K562 (cell line): ENCODE measurements around the gene HSPA14. TPM values are rescaled to one million over a fixed set of nuclear protein-coding genes. Genes with fewer than 3 reads are reported as not detected.

Experiments used
- ATAC-seq: fragments of 200-7000 bp; cut with Tn5 transposase; 3 replicates; pipeline ENCODE4 v1.9.1; 2020; ENCODE audit warnings: moderate library complexity
- BruUV-seq: library from RNA; stranded (reverse); fragments of 400-500 nt; replicated peaks from 2 replicates; lab custom pipeline; 2021; lab: Mats Ljungman, UMichigan
- CTCF ChIA-PET: fragments of 300-600 bp; formaldehyde crosslinking; extraction: SDS; loops from one replicate; lab custom pipeline; 2021; ENCODE audit warnings: low intra/inter-chr PET ratio; lab: Yijun Ruan, JAX
- POLR2A ChIA-PET: fragments of 300-600, 350-650 bp; sonication (Branson Sonifier 250); formaldehyde crosslinking; extraction: SDS; loops from one replicate; lab custom pipeline; 2021; ENCODE audit warnings: antibody characterized with exemption, inconsistent platforms; lab: Yijun Ruan, JAX
- DNase-seq, 4 experiments: peaks; one replicate each; pipeline versions ENCODE4 v3.0.0 to v3.0.0-alpha.2; 2011 to 2018; ENCODE audit warnings: low spot score in 3 of 4, mixed read lengths in 3 of 4; ENCODE audit errors: extremely low read depth in 1 of 4
- FAIRE-seq: peaks from 2 replicates; lab custom pipeline; 2011; peaks lifted over from hg19 to GRCh38; lab: Jason Lieb, UNC
- H2AFZ ChIP-seq: 2 replicates; pipeline ENCODE4 v1.6.0; 2011; ENCODE audit warnings: low read depth, low read length, control low read depth, inconsistent platforms
- H3K27ac ChIP-seq: fragments of 200-600 bp; 3 replicates; pipeline ENCODE4 v1.8.0; 2011; ENCODE audit warnings: low read depth, mild to moderate bottlenecking, control low read depth, inconsistent platforms, low read length, moderate library complexity, mixed read lengths; ENCODE audit errors: extremely low read depth
- H3K27me3 ChIP-seq, 2 experiments: fragments of 300-600 bp in 1 of 2; 2 replicates in 1 of 2; 3 replicates in 1 of 2; pipeline versions ENCODE4 v1.6.0 to v1.8.0; 2011; ENCODE audit warnings: inconsistent platforms in 2 of 2, low read length in 2 of 2, mild to moderate bottlenecking in 1 of 2, mixed read lengths in 1 of 2, moderate library complexity in 1 of 2; ENCODE audit not compliant: control insufficient read depth in 2 of 2, insufficient read depth in 2 of 2
- H3K36me3 ChIP-seq: fragments of 300-600 bp; 3 replicates; pipeline ENCODE4 v1.8.0; 2011; ENCODE audit warnings: mild to moderate bottlenecking, low read length, inconsistent platforms; ENCODE audit not compliant: control insufficient read depth, insufficient read depth
- H3K4me1 ChIP-seq, 2 experiments: fragments of 200-600 bp in 1 of 2; replicated peaks in 1 of 2; 2 replicates in 1 of 2; 3 replicates in 1 of 2; pipeline versions ENCODE4 v1.5.1 to v1.8.0; 2011; ENCODE audit warnings: inconsistent platforms in 2 of 2, low read length in 2 of 2, mild to moderate bottlenecking in 1 of 2, mixed read lengths in 1 of 2, moderate library complexity in 1 of 2; ENCODE audit not compliant: control insufficient read depth in 2 of 2, insufficient read depth in 2 of 2
- H3K4me2 ChIP-seq: 2 replicates; pipeline ENCODE4 v1.6.1; 2011; ENCODE audit warnings: low read length, control low read depth, inconsistent platforms, mixed read lengths; ENCODE audit not compliant: insufficient read depth
- H3K4me3 ChIP-seq: fragments of 200-600 bp; sonication (generic), shearing (Covaris generic); 2 replicates; pipeline ENCODE4 v1.5.1; 2016; ENCODE audit warnings: control low read depth, inconsistent platforms
- H3K79me2 ChIP-seq: fragments of 200-600 bp; 3 replicates; pipeline ENCODE4 v1.8.0; 2011; ENCODE audit warnings: low read length, inconsistent platforms; ENCODE audit not compliant: control insufficient read depth, insufficient read depth
- H3K9ac ChIP-seq, 2 experiments: 2 replicates each; pipeline versions ENCODE4 v1.6.0 to v1.6.1; 2011; ENCODE audit warnings: low read depth in 2 of 2, low read length in 2 of 2, control low read depth in 1 of 2, inconsistent platforms in 1 of 2, mild to moderate bottlenecking in 1 of 2, mixed read lengths in 1 of 2; ENCODE audit not compliant: insufficient read depth in 1 of 2
- H3K9me1 ChIP-seq: one replicate; pipeline ENCODE4 v1.6.0; 2011; ENCODE audit warnings: inconsistent platforms, mild to moderate bottlenecking, low read length, moderate library complexity; ENCODE audit not compliant: control insufficient read depth, insufficient read depth
- H3K9me3 ChIP-seq: replicated peaks from 2 replicates; pipeline ENCODE4 v1.5.1; 2011; ENCODE audit warnings: low read depth, low read length, inconsistent platforms; ENCODE audit not compliant: control insufficient read depth, insufficient read depth
- H4K20me1 ChIP-seq: replicated peaks from 2 replicates; pipeline ENCODE4 v1.6.1; 2011; ENCODE audit warnings: low read length, inconsistent platforms, mixed read lengths; ENCODE audit not compliant: control insufficient read depth, insufficient read depth
- CREB1 ChIP-seq, 2 experiments: sonication (generic) in 1 of 2; formaldehyde crosslinking in 1 of 2; IDR thresholded peaks; 2 replicates each; pipeline versions ENCODE4 v1.6.1 to v1.8.0; 2012 to 2022; ENCODE audit warnings: inconsistent platforms in 1 of 2, mild to moderate bottlenecking in 1 of 2, missing genetic modification reagents in 1 of 2, moderate library complexity in 1 of 2
- HMG20B ChIP-seq: fragments of 250-450 bp; sonication (Bioruptor Pico); IDR thresholded peaks from 2 replicates; pipeline ENCODE4 v1.5.0; 2021; ENCODE audit warnings: mild to moderate bottlenecking
- POLR2AphosphoS5 ChIP-seq: IDR thresholded peaks from 2 replicates; pipeline ENCODE4 v1.6.1; 2011; ENCODE audit warnings: mild to moderate bottlenecking, low read depth, low read length, moderate library complexity; ENCODE audit not compliant: control insufficient read depth, insufficient read depth
- ZNF121 ChIP-seq: sonication (generic); formaldehyde crosslinking; conservative IDR thresholded peaks from 2 replicates; pipeline ENCODE4 v1.8.0; 2022; ENCODE audit warnings: missing genetic modification reagents
- WGBS: fragments of 100-300 bp; shearing (Covaris generic); methylation state at CpG from one replicate; pipeline ENCODE4 v1.1.6; 2016; ENCODE audit warnings: low coverage, mixed read lengths; ENCODE audit not compliant: insufficient coverage; ENCODE audit errors: missing lambda C conversion rate; 5-methylcytosine and 5-hydroxymethylcytosine counted together
- in situ Hi-C: fragments of 300-500 bp; cut with MboI; formaldehyde crosslinking; loops from 4 replicates; pipeline ENCODE4 v1.15.0; 2018; ENCODE audit warnings: inconsistent platforms, mixed read lengths
- intact Hi-C: fragments of 100-400 bp; cut with micrococcal nuclease; formaldehyde crosslinking; loops from 2 replicates; pipeline ENCODE4 v1.14.2; 2022
- polyA plus RNA-seq, 8 experiments: library from polyadenylated mRNA; depleted of rRNA in 4 of 8; stranded (reverse) in 5 of 8; unstranded in 3 of 8; fragments of >200 nt; fragmentation: Nextera tagmentation in 2 of 8; fragmentation: Illumina TruSeq in 1 of 8; extraction: Ambion mirVana in 2 of 8; extraction: Trizol in 1 of 8; gene quantifications; 2 replicates each; pipeline versions ENCODE4 v1.2.1 to v1.2.3, GENCODE V29; 2011 to 2014; ENCODE audit warnings: inconsistent platforms in 1 of 8, missing spikeins in 1 of 8
- total RNA-seq, 7 experiments: library from RNA; depleted of rRNA in 6 of 7; stranded (reverse); fragments of >200 nt in 6 of 7; fragmentation: Illumina TruSeq in 2 of 7; extraction: Trizol in 2 of 7; gene quantifications; 2 replicates each; pipeline versions ENCODE4 v1.2.1 to v1.2.3, GENCODE V29; 2011 to 2021; ENCODE audit warnings: low replicate concordance in 1 of 7

HSPA14 gene
- total and polyA plus RNA-seq, 9 of the 15 experiments (the other 6 are each of a cell fraction or from before 2014, with no cell fraction given): 41.9 to 75.0 (median 63.2) TPM

- no peak overlapping the region for H2AFZ ChIP-seq
- no peaks in the 10 kb centered on the region for H3K79me2 ChIP-seq
- ATAC-seq: no peak
- in situ Hi-C loops (no loop called here), intact Hi-C loops (no loop called here)
- no peaks in the 10 kb centered on the region for H4K20me1 ChIP-seq
- H3K36me3 ChIP-seq: peaks cover 92% of the 10 kb centered on the region
- no peak for DNase-seq
- no peak overlapping the region for H3K27ac ChIP-seq
- no peak overlapping the region for H3K9ac ChIP-seq
- POLR2A ChIA-PET: interaction anchor here (0.6 kb wide), 1 partner anchor 1478 kb away, joined by 3 read pairs; no protein-coding TSS in a partner anchor
- FAIRE-seq: no peak
- TF ChIP-seq HMG20B (CRISPR knock-in tag) (no peak), POLR2AphosphoS5 (0 out of 2 replicates have a peak, but pooled peaks have one; percentile 13)
- no peaks in the 10 kb centered on the region for H3K4me1 ChIP-seq
- no peaks in the 10 kb centered on the region for H3K27me3 ChIP-seq
- no TSS peak for BruUV-seq
- H3K9me3 ChIP-seq: no peaks in the 10 kb centered on the region
- WGBS: 97% methylated on average over 2 of the region's 2 CpGs
- no peak overlapping the region for H3K4me3 ChIP-seq
- H3K4me2 ChIP-seq: no peak overlapping the region
- no peaks in the 10 kb centered on the region for H3K9me1 ChIP-seq
- CTCF ChIA-PET: no interaction called here
These were observed 67.8 kb downstream of the HSPA14 start for GRCh38 chr10:14905890-14906289.

- Histone ChIP-seq H3K9ac (no peak overlapping the region), H3K4me3 (no peak overlapping the region), H3K4me1 (no peaks in the 10 kb centered on the region), H3K9me3 (no peaks in the 10 kb centered on the region), H4K20me1 (no peaks in the 10 kb centered on the region), H3K27me3 (no peaks in the 10 kb centered on the region), H3K27ac (no peak overlapping the region), H2AFZ (no peak overlapping the region), H3K9me1 (no peaks in the 10 kb centered on the region), H3K79me2 (no peaks in the 10 kb centered on the region), H3K36me3 (peaks cover 93% of the 10 kb centered on the region), H3K4me2 (no peak overlapping the region)
- no peak for FAIRE-seq
- no peak for DNase-seq
- CTCF ChIA-PET: no interaction called here
- 100% methylated on average over 2 of the region's 2 CpGs for whole genome bisulfite sequencing
- TF ChIP-seq ZNF121 (peak; percentile 47), CREB1 (IDR thresholded peaks at IDR 0.05) (no peak), CREB1 (CRISPR knock-in tag; IDR thresholded peaks at IDR 0.05) (no peak)
- POLR2A ChIA-PET: no interaction called here
- BruUV-seq: no TSS peak
- ATAC-seq: no peak
- intact Hi-C loops: no loop called here
- in situ Hi-C loops: no loop called here
These were observed 68.7 kb downstream of the HSPA14 start for GRCh38 chr10:14906765-14907164.
